ENCODE data around the gene KCNC2.

GRCh38 chr12:75115748-75116147 lies 93.9 kb downstream of the KCNC2 start:
- TF ChIP-seq CTCF (IDR thresholded peaks at IDR 0.05) (no peak), POLR2A (IDR thresholded peaks at IDR 0.05) (no peak)

All from heart left ventricle (tissue), 13 donors.